Measurements from ENCODE around the gene GPX8.

GPX8 gene, protein sequence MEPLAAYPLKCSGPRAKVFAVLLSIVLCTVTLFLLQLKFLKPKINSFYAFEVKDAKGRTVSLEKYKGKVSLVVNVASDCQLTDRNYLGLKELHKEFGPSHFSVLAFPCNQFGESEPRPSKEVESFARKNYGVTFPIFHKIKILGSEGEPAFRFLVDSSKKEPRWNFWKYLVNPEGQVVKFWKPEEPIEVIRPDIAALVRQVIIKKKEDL

DNA sequence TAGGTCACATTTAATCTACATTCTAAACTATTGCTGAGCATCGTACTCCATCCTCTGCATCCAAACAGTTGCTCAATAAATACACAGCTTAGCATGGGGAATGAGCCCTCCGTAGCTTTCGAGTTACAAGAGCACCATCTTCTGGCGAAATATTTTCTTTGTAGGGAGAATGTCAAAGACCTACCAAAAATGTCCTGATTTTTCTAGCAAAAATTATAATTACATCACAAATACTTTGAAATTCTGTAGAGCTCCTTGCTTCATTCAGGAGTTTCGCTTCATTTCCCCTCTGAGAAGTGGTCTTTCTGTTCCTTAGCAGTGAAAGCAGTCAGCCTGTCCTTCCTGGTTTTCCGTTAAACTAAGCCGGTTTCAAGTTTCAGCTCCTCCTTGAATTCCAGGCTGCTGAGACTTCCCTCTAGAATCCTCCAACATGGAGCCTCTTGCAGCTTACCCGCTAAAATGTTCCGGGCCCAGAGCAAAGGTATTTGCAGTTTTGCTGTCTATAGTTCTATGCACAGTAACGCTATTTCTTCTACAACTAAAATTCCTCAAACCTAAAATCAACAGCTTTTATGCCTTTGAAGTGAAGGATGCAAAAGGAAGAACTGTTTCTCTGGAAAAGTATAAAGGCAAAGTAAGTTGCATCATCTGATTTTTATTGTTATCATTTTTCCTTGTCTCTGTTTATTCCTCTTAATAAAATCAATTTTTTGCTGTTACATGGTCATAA is at the start of gene GPX8:
Gene GPX8, plus strand, starts transcription at position 409 of the 730 bp plus-strand sequence. Its CDS starts 22 bp downstream, at position 431.
- DNase-seq (ENCODE audit: low read depth, low spot score), result peak; percentile 66

DNA sequence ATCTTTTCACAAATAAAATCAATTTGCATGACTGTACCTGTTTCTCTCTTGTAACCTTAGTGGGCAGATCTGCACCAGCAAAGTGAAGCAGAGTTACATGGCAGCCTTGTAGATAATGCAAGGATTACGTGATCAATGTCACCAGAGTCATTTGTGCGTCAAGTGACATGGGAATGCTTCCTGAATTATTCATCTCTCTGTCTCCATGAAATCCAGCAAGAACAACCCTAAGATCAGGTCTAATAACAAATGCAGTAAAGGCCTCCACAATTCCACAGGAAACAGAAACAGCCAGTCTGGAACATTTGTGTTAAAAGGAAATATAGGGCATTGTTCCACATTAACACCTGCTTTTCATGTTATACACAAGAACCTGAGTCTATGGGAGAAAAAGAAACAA is 49.8 kb upstream of the GPX8 start:
- no peak for DNase-seq (ENCODE audit: low read depth, low spot score)

GRCh38 chr5:55113327-55113726 is 46.6 kb upstream of the GPX8 start:
- no peak for DNase-seq (ENCODE audit: low read depth, low spot score)

DNA sequence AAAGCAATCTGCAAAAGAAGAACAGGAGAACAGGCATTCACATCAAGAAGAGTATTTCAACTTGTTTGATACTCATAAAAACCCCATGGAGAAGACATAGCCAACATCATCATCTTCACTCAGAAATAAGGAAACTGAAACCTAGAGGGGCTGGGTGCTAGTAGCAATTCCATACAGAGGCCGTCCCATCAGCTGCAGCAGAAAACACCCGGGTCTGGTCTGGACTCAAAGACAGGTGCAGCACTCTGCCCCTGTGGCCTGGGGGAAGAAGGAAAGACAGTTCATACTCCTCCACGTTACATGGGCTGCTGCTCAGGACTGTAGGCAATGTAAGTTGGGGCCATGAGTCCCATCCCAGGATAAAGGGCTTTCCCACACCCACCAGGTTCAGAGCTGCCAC is 45.9 kb upstream of the GPX8 start:
- no peak for DNase-seq (ENCODE audit: low read depth, low spot score)

DNA sequence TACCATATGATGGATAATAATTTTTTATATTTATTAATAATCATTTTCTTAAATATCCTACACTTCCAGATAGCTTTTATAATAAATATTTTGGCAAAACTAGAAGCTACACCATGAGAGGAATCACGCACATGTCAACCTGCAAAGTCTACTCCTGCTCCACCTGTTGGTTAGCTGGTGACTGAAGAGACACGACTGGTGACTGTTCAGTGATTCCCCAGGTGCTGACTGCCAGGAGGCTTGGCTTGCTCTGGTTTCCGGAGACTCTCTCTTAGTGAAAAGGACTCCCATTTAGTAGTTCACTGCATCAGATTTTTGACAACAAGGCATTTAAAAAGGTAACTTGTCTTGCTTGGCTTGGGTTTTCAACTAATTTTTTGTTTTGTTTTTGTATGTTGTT is 36.6 kb upstream of the GPX8 start:
- no peak for DNase-seq (ENCODE audit: low read depth, low spot score)

- DNase-seq (ENCODE audit: low read depth, low spot score), result no peak
Measured at GRCh38 chr5:55134053-55134722, 25.8 kb upstream of the GPX8 start.

GRCh38 chr5:55136521-55136920 is 23.4 kb upstream of the GPX8 start:
- peak; percentile 39 for DNase-seq (ENCODE audit: low read depth, low spot score)

GRCh38 chr5:55140908-55141665 is 18.9 kb upstream of the GPX8 start:
- DNase-seq (ENCODE audit: low read depth, low spot score), result no peak

GRCh38 chr5:55141945-55142690 is 17.9 kb upstream of the GPX8 start:
- DNase-seq (ENCODE audit: low read depth, low spot score), result no peak

- no peak for DNase-seq (ENCODE audit: low read depth, low spot score)
Measured at GRCh38 chr5:55143624-55144023, 16.3 kb upstream of the GPX8 start.

- no peak for DNase-seq (ENCODE audit: low read depth, low spot score)
Measured at GRCh38 chr5:55146080-55146479, 13.9 kb upstream of the GPX8 start.

GRCh38 chr5:55146543-55147151 is 13.3 kb upstream of the GPX8 start:
- DNase-seq (ENCODE audit: low read depth, low spot score), result peak; percentile 74

DNA sequence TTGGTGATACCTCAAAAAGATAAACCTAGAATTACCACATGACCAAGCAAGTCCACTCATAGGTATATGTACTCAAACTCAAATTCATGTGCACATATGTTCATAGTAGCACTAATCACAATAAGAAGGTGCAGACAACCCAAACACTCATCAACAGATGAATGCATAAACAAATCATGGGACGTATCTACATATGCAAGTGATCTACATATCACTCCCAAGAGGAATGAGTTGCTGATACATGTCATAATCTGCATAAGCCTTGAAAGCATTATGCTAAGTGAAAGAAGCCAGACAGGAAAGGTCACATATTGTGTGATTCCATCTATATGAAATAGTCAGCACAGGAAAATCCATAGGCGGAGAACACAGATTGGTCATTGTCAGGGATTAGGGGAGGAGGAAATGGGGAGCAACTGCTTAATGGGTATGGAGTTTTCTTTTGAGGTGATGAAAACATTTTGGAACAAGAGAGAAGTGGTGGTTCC is 10.6 kb upstream of the GPX8 start:
- DNase-seq (ENCODE audit: low read depth, low spot score), result no peak

- no peak for DNase-seq (ENCODE audit: low read depth, low spot score)
Measured at GRCh38 chr5:55151923-55152842, 7.8 kb upstream of the GPX8 start.

GRCh38 chr5:55154873-55155272 is 5.1 kb upstream of the GPX8 start:
- DNase-seq (ENCODE audit: low read depth, low spot score), result no peak

DNA sequence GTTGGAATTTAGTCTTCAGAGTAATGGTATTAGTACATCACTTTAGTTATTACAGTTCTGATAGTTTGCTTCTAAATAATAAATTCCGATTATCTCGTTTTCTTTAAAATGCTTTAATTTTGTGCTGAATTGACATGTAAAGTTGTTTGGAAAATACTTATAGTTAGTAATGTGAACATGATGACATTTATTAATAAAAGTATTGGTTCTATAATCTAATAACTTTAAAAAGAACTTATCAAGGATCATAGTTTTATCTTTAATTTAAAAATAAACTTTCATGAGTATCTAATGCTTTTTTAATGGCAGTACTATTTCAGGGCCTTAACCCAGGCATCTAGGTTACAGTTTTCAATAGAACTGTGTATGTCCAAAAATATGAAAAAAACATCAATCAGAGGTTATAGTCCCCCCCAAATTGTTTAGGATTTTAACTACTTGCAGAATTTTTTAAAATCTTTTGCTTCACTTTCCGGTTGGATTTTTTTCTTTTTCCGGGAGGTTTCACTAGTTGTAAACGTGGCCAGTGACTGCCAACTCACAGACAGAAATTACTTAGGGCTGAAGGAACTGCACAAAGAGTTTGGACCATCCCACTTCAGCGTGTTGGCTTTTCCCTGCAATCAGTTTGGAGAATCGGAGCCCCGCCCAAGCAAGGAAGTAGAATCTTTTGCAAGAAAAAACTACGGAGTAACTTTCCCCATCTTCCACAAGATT is 680 bp downstream of the GPX8 start:
- peak; percentile 83 for DNase-seq (ENCODE audit: low read depth, low spot score)

GRCh38 chr5:55162666-55163065 is 2.7 kb downstream of the GPX8 start:
- DNase-seq (ENCODE audit: low read depth, low spot score), result no peak

- no peak for DNase-seq (ENCODE audit: low read depth, low spot score)
Measured at GRCh38 chr5:55171471-55171870, 11.5 kb downstream of the GPX8 start.

All from smooth muscle cell of the brain vasculature (primary cell).